GM18870 (cell line): ENCODE data around the gene STIM2.

Experiments
- ATAC-seq: cut with Tn5 transposase; IDR thresholded peaks from one replicate; pipeline ENCODE4 v1.9.1; 2021; ENCODE audit warnings: moderate library complexity; ENCODE audit not compliant: unreplicated experiment

STIM2 gene

GRCh38 chr4:26996745-26997144 is 136.1 kb downstream of the STIM2 start:
- ATAC-seq, result no peak

- ATAC-seq, result no peak
These were observed 139.0 kb downstream of the STIM2 start for GRCh38 chr4:26999689-27000088.

GRCh38 chr4:27000122-27000521 is 139.5 kb downstream of the STIM2 start:
- ATAC-seq, result no peak

- peak; percentile 69 for ATAC-seq
These were observed 140.2 kb downstream of the STIM2 start for GRCh38 chr4:27000820-27001219.

GRCh38 chr4:27001398-27002164 is 140.9 kb downstream of the STIM2 start:
- no peak for ATAC-seq

GRCh38 chr4:27003642-27004113 is 143.0 kb downstream of the STIM2 start:
- peak; percentile 37 for ATAC-seq

- no peak for ATAC-seq
These were observed 144.9 kb downstream of the STIM2 start for GRCh38 chr4:27005501-27005900.

GRCh38 chr4:27005905-27006590 is 145.4 kb downstream of the STIM2 start:
- no peak for ATAC-seq

- ATAC-seq, result no peak
These were observed 146.0 kb downstream of the STIM2 start for GRCh38 chr4:27006646-27007045.

- ATAC-seq, result no peak
These were observed 146.9 kb downstream of the STIM2 start for GRCh38 chr4:27007507-27007906.

- no peak for ATAC-seq
These were observed 148.0 kb downstream of the STIM2 start for GRCh38 chr4:27008679-27009078.

GRCh38 chr4:27009539-27009938 is 148.9 kb downstream of the STIM2 start:
- no peak for ATAC-seq

GRCh38 chr4:27010334-27010940 is 149.8 kb downstream of the STIM2 start:
- peak; percentile 74 for ATAC-seq

GRCh38 chr4:27011401-27011800 is 150.8 kb downstream of the STIM2 start:
- no peak for ATAC-seq

- no peak for ATAC-seq
These were observed 152.4 kb downstream of the STIM2 start for GRCh38 chr4:27013012-27013411.

GRCh38 chr4:27016551-27016950 is 155.9 kb downstream of the STIM2 start:
- no peak for ATAC-seq

GRCh38 chr4:27017623-27018022 is 157.0 kb downstream of the STIM2 start:
- ATAC-seq, result no peak

- ATAC-seq, result no peak
These were observed 157.4 kb downstream of the STIM2 start for GRCh38 chr4:27018076-27018475.

- ATAC-seq, result no peak
These were observed 158.3 kb downstream of the STIM2 start for GRCh38 chr4:27018910-27019309.

- no peak for ATAC-seq
These were observed 159.1 kb downstream of the STIM2 start for GRCh38 chr4:27019766-27020165.

GRCh38 chr4:27020203-27020602 is 159.6 kb downstream of the STIM2 start:
- no peak for ATAC-seq

GRCh38 chr4:27020603-27021002 is 160.0 kb downstream of the STIM2 start:
- no peak for ATAC-seq
